HG02973 (cell line): Measurements from ENCODE around the gene DDIT3.
"Not testable (repeated sequence)": the region's sequence is repeated elsewhere in the genome, so short reads cannot be mapped to it uniquely, and the experiment has no call there.

Experiments
- ATAC-seq: cut with Tn5 transposase; IDR thresholded peaks from one replicate; pipeline ENCODE4 v1.9.1; 2021; ENCODE audit warnings: moderate library complexity; ENCODE audit not compliant: unreplicated experiment

Gene DDIT3, protein sequence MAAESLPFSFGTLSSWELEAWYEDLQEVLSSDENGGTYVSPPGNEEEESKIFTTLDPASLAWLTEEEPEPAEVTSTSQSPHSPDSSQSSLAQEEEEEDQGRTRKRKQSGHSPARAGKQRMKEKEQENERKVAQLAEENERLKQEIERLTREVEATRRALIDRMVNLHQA

DNA sequence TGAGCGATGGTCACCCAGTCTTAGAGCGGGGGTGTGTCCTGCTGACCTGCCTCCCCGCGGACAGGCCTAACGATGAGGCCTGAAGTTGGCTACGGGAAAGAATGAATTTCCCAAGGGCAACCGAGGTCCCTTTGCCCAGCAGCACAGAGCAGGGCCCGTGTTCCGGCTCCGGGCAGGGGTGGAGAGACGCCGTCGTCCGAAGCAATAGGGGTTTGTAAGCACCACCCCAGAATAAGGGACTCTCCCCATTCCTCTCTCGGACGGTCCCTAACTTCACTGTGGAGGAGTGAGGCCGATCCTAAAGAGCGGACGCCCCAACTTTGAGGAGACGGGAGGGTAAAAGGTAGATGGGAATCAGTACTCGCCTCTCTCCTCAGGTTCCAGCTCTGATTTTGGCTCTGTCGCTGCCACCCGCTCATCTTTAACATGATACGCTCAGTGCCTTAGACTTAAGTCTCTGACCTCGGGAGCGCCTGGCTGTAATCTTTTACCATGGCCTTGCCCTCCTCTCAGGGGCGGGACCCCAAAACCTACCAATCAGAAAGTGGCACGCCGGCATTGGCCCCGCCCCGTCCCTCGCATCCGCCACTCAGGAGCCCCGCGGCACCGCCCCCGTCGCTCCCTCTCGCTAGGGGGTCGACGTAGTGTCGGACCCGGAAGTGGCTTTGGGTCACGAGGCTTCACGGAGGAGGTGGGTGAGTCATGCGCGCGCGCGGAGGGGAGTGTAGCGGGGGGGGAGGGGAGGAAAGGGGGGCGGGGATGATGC lies at the start of gene DDIT3:
Gene DDIT3, minus strand, starts transcription at position 462 of the 766 bp plus-strand sequence. CDS start 3,108 bp downstream, outside the sequence.
- peak; percentile 64 for ATAC-seq

DNA sequence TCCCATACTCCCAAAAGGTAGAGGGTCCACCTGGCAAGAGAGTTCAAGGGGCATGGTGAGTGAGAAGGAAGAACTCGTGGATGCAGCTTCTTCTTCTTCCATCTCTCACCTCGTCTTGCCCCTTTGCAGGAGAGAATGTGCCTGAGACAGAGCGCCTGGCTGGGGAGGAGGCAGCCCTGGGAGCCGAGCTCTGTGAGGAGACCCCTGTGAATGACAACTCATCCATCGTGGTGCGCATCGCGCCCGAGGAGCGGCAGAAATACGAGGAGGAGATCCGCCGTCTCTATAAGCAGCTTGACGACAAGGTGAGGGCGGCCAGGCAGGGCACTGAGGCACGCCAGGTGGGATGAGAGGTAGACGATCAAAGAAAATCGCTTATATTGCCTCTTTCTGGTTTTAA lies 49.5 kb upstream of the DDIT3 start:
- ATAC-seq: no peak

DNA sequence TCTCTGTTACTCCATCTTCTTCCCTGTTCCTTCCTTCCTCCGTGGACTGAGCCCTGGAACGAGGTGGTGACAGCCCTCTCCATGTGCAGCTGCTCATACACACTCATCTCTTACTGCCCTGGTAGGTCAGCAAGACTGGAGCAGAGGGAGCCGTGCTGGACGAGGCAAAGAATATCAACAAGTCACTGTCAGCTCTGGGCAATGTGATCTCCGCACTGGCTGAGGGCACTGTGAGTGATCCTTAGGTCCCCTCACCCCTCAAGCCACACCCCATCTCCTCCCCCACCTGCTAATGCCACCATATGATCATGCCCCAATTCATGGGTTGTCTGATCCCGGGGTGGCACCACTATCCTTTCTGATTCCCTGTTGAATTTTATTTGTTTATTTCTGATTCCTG lies 48.5 kb upstream of the DDIT3 start:
- ATAC-seq: no peak

DNA sequence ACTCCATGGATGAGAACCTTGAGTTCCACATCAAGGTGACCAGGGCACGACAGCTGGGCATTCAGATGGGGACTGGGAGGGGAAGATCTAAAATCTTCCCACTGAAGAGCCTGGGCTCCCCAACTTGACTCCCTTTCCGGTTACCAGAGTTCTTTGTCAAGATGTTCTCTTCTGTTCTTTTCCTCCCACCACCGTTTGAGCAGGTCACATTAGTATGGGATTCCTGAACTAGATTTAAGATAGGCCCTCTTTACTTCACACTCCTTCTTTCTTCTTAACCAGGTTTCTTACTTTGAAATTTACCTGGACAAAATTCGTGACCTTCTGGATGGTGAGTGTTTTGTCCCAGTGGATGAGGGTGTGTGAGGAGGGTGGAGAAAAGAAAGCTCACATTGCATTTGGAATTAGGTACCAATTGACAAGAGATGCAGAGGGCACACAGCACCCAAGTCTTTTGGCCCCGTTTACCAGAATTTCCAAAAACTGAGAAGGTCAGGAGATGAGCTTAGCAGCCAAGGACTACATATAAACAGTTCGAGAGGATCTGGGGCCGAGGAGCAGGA lies 43.9 kb upstream of the DDIT3 start:
- no peak for ATAC-seq

DNA sequence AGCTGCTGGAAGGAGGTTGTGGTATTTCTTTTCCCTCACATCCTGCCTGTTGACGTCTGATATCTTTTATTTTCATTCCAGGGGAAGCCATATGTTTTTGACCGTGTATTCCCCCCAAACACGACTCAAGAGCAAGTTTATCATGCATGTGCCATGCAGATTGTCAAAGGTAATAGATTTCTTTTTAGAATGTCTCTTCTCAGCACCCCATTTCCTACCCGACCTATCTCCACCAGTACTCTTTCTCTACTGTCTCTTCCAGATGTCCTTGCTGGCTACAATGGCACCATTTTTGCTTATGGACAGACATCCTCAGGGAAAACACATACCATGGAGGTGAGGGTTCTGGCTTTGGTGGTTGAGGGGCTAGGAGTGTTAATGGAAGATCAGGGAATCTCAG lies 43.0 kb upstream of the DDIT3 start:
- no peak for ATAC-seq

DNA sequence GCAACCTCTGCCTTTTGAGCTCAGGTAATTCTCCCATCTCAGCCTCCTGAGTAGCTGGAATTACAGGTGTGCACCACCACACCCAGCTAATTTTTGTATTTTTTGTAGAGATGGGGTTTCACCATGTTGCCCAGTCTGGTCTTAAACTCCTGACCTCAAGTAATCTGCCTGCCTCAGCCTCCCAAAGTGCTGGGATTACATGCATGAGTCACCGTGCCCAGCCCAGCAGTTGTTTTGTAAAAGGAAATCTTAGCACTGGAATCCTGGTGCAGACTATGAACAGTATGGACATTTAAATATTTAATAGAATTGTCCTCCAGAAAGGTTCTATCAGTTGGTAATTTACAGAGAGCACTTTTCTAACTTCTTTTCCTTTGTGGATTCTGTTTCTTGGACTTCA lies 40.8 kb upstream of the DDIT3 start:
- ATAC-seq: not testable (repeated sequence)

DNA sequence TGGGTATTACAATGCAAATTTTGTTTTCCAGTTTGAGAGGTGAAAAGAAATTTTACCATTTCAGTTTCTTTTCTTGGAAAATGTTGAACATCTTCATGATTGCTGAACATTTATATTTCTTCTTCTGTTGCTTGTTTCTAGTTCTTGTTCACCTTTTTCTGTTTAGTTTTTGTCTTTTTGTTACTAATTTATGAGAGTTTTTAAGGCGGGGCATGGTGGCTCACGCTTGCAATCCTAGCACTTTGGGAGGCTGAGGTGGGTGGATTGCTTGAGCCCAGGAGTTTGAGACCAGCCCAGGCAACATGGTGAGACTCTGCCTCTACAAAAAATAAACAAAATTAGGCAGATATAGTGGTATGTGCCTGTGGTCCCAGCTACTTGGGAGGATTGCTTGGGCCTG lies 40.2 kb upstream of the DDIT3 start:
- no peak for ATAC-seq

DNA sequence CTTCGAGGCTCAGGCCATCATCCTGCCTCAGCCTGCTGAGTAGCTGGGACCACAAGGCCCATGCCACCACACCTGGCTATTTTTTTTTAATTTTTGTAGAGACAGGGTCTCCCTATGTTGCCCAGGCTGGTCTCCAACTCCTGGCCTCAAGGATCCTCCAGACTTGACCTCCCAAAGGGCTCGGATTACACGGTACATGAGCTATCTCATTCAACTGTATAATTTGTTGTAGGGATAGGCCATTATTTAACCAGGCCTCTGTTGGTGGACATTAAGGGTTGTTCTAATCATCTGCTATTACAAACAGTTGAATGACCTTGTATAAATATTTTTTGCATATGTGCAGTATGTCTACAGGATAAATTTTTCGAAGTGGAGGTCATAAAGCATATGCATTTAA lies 38.5 kb upstream of the DDIT3 start:
- no peak for ATAC-seq

DNA sequence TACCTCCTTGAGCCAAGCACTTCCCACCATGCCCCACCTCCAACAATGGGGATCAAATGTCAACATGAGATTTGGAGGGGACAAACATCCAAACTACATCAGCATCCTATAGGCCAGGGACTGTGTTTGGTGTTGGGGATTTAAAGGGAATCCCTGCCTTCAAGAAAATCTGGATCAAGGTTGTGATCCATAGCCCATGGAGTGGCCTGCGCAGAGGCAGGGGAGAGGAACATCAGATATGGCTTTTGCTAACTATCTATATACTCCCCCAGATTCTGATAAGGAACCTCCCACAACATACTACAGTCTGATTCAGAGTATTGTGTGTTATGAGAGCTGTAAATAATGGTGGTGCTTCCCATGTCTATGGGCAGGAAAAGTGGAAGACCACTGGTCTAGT lies 34.6 kb upstream of the DDIT3 start:
- ATAC-seq: no peak

DNA sequence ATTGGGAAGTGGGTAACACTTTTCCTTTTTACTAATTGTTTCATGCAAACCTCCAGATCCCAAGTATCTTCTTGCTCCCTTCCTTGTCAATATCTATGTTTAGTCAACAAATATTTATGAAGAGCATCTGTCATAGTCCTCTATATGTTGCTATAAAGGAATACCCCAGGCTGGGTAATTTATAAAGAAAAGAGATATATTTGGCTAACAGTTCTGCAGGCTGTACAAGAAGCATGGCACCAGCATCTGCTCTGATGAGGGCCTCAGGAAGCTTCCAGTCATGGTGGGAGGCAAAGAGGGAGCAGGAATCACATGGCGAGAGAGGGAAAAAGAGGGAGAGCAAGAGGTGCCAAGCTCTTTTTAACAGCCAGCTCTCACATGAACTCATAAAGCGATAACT lies 34.1 kb upstream of the DDIT3 start:
- ATAC-seq: no peak

DNA sequence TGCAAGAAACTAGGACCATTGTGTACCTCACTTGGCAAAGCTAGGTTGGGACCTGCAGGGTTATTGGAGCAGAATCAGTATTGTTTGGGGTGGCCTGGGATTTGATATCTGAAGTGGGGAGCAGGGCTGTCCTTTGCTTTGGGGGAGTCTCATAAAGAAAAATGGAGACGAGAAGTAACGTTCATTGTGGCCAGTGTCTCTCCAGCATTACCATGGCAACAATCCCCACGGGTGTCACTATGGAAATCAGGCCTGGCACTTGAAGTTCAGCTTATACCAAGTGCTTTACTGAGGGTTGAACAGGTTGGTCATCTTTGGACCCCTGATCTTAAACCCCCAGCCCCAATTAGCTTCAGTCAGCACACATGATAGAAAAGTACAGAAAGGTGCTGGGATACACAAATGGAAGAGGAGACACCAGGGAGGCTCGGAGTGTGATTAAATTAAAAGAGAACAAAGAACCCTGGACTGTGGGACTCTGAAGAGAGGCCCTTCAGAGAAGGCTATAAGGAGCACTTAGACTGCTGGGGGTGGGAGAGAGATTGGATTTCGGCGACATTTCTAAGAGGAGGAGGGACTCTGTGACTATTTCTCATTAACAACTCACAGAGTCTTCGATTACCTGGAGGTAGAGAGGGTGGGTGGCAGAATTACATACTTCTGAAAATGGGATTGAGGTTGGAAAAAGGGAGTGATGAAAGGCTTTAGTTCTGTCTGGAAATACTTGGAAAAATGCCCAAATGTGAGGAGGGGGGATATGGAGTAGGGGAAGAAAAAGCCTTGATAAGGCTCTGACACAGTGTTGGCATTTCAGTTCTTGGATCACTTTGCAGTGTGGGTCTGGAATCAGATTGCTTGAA lies 33.3 kb upstream of the DDIT3 start:
- no peak for ATAC-seq

DNA sequence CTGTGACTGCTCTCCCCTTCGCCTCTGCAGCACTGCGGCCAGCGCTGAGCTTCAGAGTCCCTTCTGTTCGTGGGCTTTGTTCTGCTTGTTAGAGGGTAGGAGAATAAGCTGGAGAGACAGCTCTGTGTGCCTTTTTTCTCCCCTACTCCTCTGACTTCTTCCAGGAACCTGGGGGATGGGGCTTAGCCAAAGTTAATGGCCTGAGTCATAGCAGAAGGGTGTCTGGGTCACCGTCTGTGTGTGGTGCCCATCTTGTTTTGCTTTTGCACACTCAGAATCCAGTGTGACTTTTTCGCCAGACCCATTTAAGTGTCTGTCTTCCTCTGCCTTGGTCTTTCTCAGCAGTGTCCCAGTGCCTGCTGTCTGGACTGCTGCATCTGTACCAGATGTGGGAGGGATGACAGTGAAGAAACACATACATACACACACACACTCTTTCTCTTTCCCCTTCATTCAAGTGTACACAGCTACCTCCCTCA lies 32.6 kb upstream of the DDIT3 start:
- no peak for ATAC-seq

DNA sequence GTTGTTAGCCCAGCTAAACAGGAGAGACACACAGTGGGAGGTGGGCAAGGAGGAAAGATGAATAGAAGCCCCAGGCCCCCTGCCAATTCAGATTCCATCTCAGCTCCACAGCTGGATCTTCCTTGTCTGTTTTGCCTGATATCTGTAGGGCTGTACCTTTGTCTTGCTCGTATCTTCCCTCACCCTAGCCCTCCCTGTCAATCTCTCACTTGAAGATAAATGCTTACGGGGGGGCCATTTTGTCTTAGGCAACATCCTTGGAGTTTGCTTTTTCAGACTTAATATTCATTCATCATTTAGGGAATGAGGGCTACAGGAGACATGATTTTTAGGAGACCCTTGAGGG lies 32.0 kb upstream of the DDIT3 start:
- ATAC-seq: no peak

DNA sequence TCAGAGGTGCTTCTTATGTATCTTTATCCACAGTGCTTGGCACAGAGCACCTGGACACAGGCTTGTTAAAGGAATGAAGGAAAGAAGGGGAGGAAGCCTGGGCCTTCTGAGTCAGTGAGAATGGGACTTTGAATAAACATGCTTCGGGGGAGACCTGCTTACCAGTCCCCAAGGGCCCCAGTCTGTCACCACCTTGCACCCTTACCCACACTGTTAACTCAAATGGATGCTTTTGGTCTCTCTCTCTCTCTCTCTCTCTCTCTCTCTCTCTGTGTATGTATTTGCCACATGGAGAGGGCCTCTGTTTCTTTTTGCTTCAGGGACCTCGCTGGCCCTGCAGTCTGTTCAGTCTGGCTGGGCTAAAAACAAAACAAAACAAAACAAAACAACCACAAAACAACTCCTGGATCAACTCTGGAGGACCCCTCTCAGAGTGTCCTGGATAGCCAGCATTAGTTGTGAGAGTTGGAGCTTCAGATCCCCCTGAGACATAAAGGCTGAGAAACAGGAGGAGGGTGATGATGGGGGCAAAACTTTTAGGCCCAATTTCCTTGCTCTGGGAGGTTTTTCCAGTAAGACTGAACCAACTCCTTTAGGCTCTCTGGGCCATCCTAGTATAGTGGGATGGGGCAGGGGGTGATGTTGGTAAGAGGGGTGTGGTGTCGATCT lies 31.5 kb upstream of the DDIT3 start:
- ATAC-seq: no peak

DNA sequence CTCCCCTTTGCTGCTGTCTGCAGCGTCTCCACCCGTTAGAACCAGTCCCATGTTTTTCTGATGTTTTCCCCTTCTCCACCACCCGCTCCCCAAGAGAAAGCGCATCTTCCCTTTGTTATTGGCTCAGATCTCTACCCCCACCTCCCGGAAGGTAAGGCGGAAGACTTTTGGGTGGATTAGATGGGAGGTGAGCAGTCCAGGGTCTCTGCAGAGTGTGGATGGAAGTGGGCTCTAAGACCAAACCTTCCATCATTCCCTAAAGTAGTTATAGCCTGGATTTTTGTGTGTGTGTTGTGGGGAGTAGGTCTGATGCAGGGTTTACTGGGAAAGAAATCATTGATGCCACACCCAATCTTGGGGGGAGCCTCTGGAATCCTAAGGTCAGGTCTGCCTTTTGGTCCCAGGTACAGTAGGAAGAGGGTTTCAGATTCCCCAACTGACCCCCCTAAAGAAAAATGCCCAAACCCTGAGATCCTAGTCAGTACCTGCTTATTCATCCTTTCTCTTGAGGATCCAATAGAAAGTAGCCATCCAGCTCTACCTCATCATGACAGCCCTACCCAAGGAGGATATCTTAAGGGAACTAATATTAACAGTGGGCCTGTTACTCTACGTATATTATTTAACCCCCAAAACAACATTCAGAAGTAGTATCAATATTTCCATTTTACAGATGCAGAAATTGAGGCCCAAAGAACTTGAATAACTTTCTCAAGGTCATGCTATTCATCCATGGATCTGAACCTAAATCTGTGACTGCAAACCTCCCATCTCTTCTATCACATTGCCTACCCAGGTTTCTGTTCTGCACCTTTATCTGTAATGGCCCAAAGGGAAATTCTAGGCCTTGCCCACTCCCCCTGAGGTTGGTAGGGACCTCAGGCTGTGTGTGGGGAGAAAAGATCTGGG lies 30.6 kb upstream of the DDIT3 start:
- no peak for ATAC-seq

DNA sequence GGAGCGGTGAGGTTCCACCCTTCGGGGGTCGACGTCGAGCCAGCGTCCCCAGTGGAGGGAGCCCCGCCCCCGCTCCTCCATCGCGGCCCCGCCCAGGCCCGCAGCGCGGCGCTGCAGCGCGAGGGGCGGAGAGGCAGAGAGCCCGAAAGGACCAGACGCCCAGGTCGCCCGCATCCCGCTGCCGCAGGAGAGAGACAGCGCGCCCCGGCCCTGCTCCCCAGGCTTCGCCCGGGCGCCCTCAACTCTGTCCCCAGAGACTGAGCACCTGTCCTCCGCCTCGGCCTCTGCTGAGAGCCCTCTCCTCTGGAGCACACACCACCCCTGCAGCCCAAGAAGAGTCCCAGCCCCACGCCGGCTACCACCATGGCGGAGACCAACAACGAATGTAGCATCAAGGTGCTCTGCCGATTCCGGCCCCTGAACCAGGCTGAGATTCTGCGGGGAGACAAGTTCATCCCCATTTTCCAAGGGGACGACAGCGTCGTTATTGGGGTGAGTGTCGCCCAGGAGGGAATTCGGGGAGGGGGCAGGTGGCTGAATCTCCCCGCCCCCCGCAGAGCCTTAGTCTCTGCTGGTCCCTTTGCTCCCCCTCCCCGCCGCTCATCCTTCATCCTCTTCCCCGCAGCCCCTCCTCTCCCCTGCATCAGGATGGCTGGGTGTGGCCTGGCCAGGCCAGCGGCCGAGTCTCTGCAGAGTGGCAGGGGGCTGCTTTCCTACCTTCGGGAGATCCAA lies 29.8 kb upstream of the DDIT3 start, which contains the start of gene KIF5A:
Gene KIF5A, plus strand, starts transcription at position 136 of the 732 bp plus-strand sequence. Its CDS starts 228 bp downstream, at position 364.
- no peak for ATAC-seq

DNA sequence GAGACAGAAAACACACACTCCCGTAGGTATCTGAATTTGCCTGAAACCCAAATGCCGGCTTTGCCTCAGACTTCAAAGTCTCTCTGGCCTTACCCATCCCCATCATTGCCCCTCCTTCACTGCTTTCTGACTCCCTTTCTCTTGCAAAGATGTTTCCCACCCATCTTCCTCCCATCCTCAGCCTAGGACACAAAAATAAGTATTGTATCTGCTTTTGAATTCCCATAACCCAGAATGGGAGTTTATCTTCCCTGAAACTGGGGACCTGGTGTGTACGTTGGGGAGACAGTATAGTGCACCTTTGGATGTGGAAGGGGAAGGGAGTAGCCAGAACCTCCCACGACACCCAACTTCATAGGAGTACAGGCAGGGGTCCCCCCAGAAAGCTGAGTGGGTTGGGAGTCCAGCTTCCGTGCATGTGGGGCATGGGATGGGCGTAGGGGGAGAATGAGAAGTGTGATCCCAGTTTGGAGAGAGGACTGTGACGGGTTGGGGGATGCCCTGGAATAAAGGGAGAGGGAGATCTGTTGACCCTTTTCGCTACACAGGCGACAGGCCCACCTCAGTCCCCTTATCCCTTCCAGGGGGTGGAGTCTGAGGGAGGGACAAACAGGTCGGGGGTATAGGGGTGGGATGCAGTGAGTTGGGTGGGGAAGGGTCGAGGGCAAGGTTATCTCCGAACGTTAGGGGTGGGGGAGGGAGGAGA lies 29.0 kb upstream of the DDIT3 start:
- no peak for ATAC-seq

DNA sequence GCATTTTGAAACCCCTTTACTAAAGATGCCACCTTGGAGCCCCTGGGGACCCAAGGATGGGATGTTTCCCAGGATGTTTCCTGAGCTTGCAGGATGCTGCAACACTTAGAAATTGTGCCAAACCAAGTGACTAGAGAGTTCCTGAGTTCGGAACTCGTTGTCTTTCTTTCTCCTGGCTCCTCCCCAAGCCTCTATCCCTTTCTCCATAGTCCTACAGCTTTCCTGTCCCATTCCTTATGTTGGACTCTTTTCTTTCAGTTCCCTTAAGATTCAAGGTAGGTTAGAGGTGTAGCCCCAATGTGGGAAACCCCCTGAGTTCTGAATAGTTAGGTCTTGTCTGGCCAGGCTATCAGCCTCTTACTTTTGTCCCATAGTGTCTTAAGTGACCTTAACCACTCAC lies 28.2 kb upstream of the DDIT3 start:
- no peak for ATAC-seq

DNA sequence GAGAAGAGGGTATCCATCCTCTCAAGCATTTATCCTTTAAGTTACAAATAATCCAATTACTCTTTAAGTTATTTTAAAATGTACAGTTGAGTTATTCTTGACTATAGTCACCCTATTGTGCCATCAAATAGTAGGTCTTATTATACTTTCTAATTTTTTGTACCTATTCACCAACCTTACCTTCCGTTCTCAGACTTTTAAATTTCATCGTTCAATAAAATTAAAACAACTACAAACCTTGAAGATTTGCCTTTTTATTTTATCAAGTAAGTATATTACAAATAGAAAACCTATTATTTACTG lies 27.6 kb upstream of the DDIT3 start:
- no peak for ATAC-seq
